CD4-positive, alpha-beta T cell treated with Interleukin-12 subunit alpha and Interleukin-12 subunit beta, for 1 hour (primary cell): ENCODE results near the gene NKAPD1.
"Not testable (repeated sequence)": the region's sequence is repeated elsewhere in the genome, so short reads cannot be mapped to it uniquely, and the experiment has no call there.

ENCODE experiments used
- DNase-seq: peaks from one replicate; pipeline ENCODE4 v3.0.0-alpha.2; 2020

The NKAPD1 gene

GRCh38 chr11:112087212-112087611 is 13.1 kb downstream of the NKAPD1 start:
- DNase-seq = no peak

GRCh38 chr11:112095302-112095701 is 21.2 kb downstream of the NKAPD1 start:
- not testable (repeated sequence) for DNase-seq

GRCh38 chr11:112096194-112096593 is 22.1 kb downstream of the NKAPD1 start:
- no peak for DNase-seq

GRCh38 chr11:112097734-112098528 is 23.8 kb downstream of the NKAPD1 start:
- DNase-seq = no peak

- DNase-seq = no peak
These were observed 26.4 kb downstream of the NKAPD1 start for GRCh38 chr11:112100462-112100861.

- DNase-seq = no peak
These were observed 29.3 kb downstream of the NKAPD1 start for GRCh38 chr11:112103446-112103845.

- no peak for DNase-seq
These were observed 32.0 kb downstream of the NKAPD1 start for GRCh38 chr11:112106070-112106469.

- peak; percentile 49 for DNase-seq
These were observed 39.7 kb downstream of the NKAPD1 start for GRCh38 chr11:112113539-112114457.

- no peak for DNase-seq
These were observed 40.4 kb downstream of the NKAPD1 start for GRCh38 chr11:112114460-112114859.

GRCh38 chr11:112115386-112115785 is 41.3 kb downstream of the NKAPD1 start:
- DNase-seq = no peak

GRCh38 chr11:112118176-112118575 is 44.1 kb downstream of the NKAPD1 start:
- DNase-seq = no peak

- DNase-seq = no peak
These were observed 48.0 kb downstream of the NKAPD1 start for GRCh38 chr11:112121981-112122615.

- no peak for DNase-seq
These were observed 49.0 kb downstream of the NKAPD1 start for GRCh38 chr11:112123129-112123528.

- DNase-seq = no peak
These were observed 53.0 kb downstream of the NKAPD1 start for GRCh38 chr11:112127056-112127455.

GRCh38 chr11:112128483-112129121 is 54.5 kb downstream of the NKAPD1 start:
- DNase-seq = no peak

GRCh38 chr11:112129656-112130055 is 55.6 kb downstream of the NKAPD1 start:
- DNase-seq = no peak

- no peak for DNase-seq
These were observed 58.6 kb downstream of the NKAPD1 start for GRCh38 chr11:112132737-112133136.

- no peak for DNase-seq
These were observed 60.4 kb downstream of the NKAPD1 start for GRCh38 chr11:112134473-112134872.
